Uterus (tissue), 2 donors: ENCODE results near the gene KCNH2.

Experiments used
- CTCF ChIP-seq, 4 experiments: fragments of 200-600 bp in 2 of 4; fragments of 450-650 bp in 2 of 4; sonication (generic) in 2 of 4; IDR thresholded peaks; one replicate each; pipeline ENCODE4 v1.5.1; 2016 to 2019; ENCODE audit warnings: antibody characterized with exemption in 4 of 4, mild to moderate bottlenecking in 2 of 4, moderate library complexity in 1 of 4
- POLR2A ChIP-seq, 2 donors: fragments of 450-650 bp; IDR thresholded peaks; one replicate each; pipeline ENCODE4 v1.6.1; 2016; ENCODE audit warnings: antibody characterized with exemption in 2 of 2, mild to moderate bottlenecking in 1 of 2, moderate library complexity in 1 of 2

DNA sequence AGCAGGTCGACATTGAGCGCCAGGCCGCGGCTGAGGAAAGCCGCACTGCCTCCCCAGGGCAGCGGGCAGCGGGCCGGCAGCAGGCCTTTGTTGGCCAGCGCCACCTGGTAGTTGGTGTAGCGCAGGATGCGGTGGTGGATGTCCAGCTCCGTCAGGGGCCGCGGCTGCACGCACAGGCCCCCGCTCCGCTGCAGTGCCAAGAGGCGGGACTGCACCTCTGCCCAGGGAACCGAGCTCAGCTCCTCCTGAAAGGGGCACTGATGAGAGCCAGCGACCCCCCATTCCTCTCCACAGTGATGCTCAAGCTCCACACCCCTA is 41.0 kb upstream of the KCNH2 start:
- TF ChIP-seq CTCF (IDR thresholded peaks at IDR 0.05) (no peak), POLR2A (IDR thresholded peaks at IDR 0.05) (no peak)
